Stimulated activated CD4-positive, alpha-beta T cell treated with anti-CD3 and anti-CD28 coated beads, Interleukin-2, amount 100 ng/mL, for 24 hours (primary cell): ENCODE measurements around the gene TBC1D25.

Experiments used
- DNase-seq, 2 donors: peaks; one replicate each; pipeline ENCODE4 v3.0.0-alpha.2; 2020

Gene TBC1D25

DNA sequence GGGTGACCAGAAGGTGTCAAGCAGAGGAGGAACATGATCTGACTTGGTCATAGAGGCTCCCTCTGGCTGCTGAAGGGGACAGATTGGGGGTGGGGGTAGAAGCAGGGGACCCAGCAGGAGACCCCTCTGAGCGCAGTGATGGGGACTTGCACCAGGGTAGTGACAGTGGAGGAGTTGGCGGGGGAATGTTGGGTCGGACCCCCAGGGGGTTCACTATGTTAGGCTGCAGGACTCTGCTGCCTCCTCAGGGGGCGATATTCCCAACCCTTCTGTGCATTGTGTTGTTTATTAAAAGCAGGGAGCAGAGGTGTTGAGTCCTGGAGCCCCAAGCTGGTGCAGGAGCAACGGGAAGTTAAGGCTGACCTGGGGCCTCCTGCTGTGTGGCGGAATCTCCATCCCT lies 66.6 kb downstream of the TBC1D25 start:
- no peak for DNase-seq

DNA sequence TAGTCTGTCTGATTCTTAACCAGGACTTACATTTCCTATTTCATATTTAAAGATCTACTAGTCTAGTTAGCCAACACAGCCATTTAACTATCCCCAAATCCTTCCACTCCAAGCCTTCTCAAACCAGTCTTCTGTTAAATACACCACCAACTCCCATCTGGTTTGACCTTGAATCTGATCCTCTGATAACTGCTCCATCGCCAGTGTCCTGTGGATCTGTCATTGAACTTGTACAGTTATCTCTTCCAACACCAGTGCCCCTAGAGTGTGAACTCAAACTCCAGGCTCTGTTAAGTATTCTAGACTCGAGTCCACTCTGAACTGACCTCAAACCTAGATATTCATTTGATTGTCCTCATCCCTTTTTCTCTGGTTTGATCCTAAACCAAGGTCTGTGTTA lies 72.2 kb downstream of the TBC1D25 start:
- DNase-seq: no peak
